GM06990 (cell line): ENCODE results near the gene PRAF2.

ENCODE experiments used
- DNase-seq: peaks from one replicate; pipeline ENCODE4 v3.0.0-alpha.2; 2011; ENCODE audit not compliant: insufficient read length; ENCODE audit errors: extremely low read depth
- H3K27me3 ChIP-seq: replicated peaks from 2 replicates; pipeline ENCODE4 v1.6.0; 2011; ENCODE audit warnings: low read length; ENCODE audit not compliant: control insufficient read depth, insufficient read depth
- H3K36me3 ChIP-seq: 2 replicates; pipeline ENCODE4 v1.5.1; 2011; ENCODE audit warnings: low read length; ENCODE audit not compliant: control insufficient read depth, insufficient read depth
- H3K4me3 ChIP-seq: replicated peaks from 2 replicates; pipeline ENCODE4 v1.5.1; 2011; ENCODE audit warnings: low read depth, mild to moderate bottlenecking, control low read depth, low read length
- CTCF ChIP-seq: IDR thresholded peaks from 2 replicates; pipeline ENCODE4 v1.5.1; 2011; ENCODE audit warnings: low read length, control low read depth, mild to moderate bottlenecking, inconsistent platforms; ENCODE audit not compliant: insufficient read depth, poor library complexity, severe bottlenecking

The PRAF2 gene

GRCh38 chrX:49040376-49040955 is 33.3 kb downstream of the PRAF2 start:
- Histone ChIP-seq H3K36me3 (peaks cover 3% of the 10 kb centered on the region), H3K27me3 (no peaks in the 10 kb centered on the region), H3K4me3 (no peak overlapping the region)
- DNase-seq = no peak
- TF ChIP-seq CTCF = no peak

- no peak for DNase-seq
- Histone ChIP-seq H3K27me3 (no peaks in the 10 kb centered on the region), H3K4me3 (no peak overlapping the region), H3K36me3 (peaks cover 3% of the 10 kb centered on the region)
- no peak for TF ChIP-seq CTCF
Observed at GRCh38 chrX:49039598-49040375, 34.0 kb downstream of the PRAF2 start.

- TF ChIP-seq CTCF = no peak
- Histone ChIP-seq H3K36me3 (peaks cover 9% of the 10 kb centered on the region), H3K4me3 (no peak overlapping the region), H3K27me3 (no peaks in the 10 kb centered on the region)
- no peak for DNase-seq
Observed at GRCh38 chrX:49037883-49038475, 35.8 kb downstream of the PRAF2 start.

- Histone ChIP-seq H3K4me3 (no peak overlapping the region), H3K27me3 (no peaks in the 10 kb centered on the region), H3K36me3 (peaks cover 8% of the 10 kb centered on the region)
- no peak for DNase-seq
- no peak for TF ChIP-seq CTCF
Observed at GRCh38 chrX:49030283-49030682, 43.5 kb downstream of the PRAF2 start.

GRCh38 chrX:49029876-49030275 is 43.9 kb downstream of the PRAF2 start:
- Histone ChIP-seq H3K4me3 (no peak overlapping the region), H3K27me3 (no peaks in the 10 kb centered on the region), H3K36me3 (peaks cover 8% of the 10 kb centered on the region)
- DNase-seq = no peak
- TF ChIP-seq CTCF = no peak
